Measurements from ENCODE around the gene MTR.

The MTR gene

DNA sequence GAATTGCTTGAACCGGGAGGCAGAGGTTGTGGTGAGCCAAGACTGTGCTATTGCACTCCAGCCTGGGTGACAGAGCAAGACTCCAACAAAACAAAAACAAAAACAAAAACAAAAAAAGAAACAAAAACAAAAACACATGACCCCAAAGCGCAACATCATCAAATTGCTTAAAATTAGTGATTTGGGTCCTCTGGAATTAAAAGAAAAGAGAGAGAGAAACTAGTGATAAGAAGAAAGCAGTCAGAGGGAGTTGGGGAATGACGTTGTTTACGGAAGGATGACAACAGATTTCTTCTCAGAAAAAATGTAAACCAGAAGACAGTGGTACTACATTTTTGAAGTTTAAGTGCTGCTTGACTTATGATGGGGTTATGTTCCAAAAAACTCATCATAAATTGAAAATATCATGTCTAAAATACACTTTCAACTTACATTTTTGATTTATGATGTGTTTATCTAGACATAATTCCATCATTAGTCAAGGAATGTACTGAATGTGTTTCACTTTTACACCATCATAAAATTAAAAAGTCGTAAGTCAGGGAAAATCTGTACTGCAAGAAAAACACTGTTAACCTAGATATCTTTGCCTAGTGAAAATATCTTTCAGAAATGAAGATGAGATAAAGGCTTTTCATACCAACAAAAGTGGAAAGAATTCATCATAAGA is 121.2 kb downstream of the MTR start:
- TF ChIP-seq POLR2A (IDR thresholded peaks at IDR 0.05; ENCODE audit: low read depth, low read length): no peak
- FAIRE-seq (no peak), DNase-seq (ENCODE audit: insufficient read length) (no peak)

GRCh38 chr1:236917448-236917847 is 122.4 kb downstream of the MTR start:
- TF ChIP-seq POLR2A (IDR thresholded peaks at IDR 0.05; ENCODE audit: low read depth, low read length) (no peak), POLR2AphosphoS5 (IDR thresholded peaks at IDR 0.05; ENCODE audit: low read depth, low read length) (no peak), TAF1 (IDR thresholded peaks at IDR 0.05; ENCODE audit: borderline replicate concordance, low read depth, low read length) (no peak)
- DNase-seq (ENCODE audit: insufficient read length) (no peak), FAIRE-seq (no peak)

DNA sequence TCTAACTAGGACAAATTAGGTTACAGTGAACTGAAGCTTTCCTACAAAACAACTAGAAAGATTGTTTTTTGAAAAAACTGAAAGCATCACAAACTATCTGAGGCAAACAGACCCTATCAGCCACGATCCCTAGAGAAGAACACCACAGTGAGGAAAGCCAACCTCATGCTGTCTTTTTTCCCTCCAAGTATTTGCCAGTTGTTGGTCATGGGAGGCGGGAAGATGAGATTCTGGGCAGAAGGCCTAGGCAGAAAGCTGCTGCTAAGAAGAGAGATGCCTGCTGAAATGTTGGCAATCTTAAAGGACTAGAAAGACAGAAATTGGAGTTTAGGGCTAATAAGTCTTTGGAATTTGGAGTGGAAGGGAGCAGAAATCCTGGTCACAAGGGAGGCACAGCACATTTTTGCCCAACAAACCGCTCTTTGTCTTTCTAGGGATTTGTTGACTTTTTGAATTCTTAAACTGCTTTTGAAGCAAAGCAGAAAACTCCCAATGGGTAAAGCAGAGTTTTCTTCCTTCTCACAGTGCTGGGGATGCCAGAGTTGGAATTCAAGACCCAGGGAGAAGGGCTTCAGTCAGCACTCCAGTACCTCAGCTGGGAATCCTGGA is 125.3 kb downstream of the MTR start:
- FAIRE-seq: no peak
- TF ChIP-seq POLR2A (IDR thresholded peaks at IDR 0.05; ENCODE audit: low read depth, low read length) (no peak), TAF1 (IDR thresholded peaks at IDR 0.05; ENCODE audit: borderline replicate concordance, low read depth, low read length) (no peak), POLR2AphosphoS5 (IDR thresholded peaks at IDR 0.05; ENCODE audit: low read depth, low read length) (no peak)

DNA sequence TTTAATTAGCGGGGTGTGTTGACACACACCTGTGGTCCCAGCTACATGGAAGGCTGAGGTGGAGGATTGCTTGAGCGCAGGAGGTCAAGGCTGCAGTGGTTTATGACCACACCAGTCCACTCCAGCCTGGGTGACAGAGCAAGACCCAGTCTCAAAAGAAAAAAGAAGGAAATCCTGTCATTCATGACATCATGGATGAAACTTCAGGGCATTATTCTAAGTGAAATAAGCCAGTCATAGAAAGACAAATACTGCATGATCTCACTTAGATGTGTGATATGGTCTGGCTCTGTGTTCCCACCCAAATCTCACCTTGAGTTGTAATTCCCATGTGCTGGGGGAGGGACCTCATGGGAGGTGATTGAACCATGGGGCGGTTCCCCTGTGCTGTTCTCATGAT is 126.5 kb downstream of the MTR start:
- DNase-seq (ENCODE audit: insufficient read length): no peak
- no peak for TF ChIP-seq POLR2A (IDR thresholded peaks at IDR 0.05; ENCODE audit: low read depth, low read length)
- no peak for TF ChIP-seq POLR2AphosphoS5 (IDR thresholded peaks at IDR 0.05; ENCODE audit: low read depth, low read length)
- no peak for TF ChIP-seq TAF1 (IDR thresholded peaks at IDR 0.05; ENCODE audit: borderline replicate concordance, low read depth, low read length)

More for the DNA sequence above, 125.3 kb downstream of the MTR start:
- DNase-seq (ENCODE audit: insufficient read length): no peak

DNA sequence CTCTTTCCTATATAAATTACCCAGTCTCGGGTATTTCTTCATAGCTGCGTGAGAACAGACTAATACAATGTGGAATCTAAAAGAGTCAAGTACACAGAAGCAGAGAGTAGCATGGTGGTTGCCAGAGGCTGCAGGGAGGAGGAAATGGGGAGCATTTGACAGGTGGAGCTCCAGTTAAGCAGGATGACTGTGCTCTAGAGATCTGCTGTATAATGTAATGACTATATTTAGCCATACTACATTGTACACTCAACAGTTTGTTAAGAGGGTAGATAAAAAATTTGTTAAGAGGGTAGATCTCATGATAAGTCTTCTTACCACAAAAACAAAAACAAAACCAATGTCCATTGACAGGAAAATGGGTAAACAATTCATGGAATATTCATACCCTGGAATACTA is 127.1 kb downstream of the MTR start:
- DNase-seq (ENCODE audit: insufficient read length) (no peak), FAIRE-seq (no peak)
- TF ChIP-seq TAF1 (IDR thresholded peaks at IDR 0.05; ENCODE audit: borderline replicate concordance, low read depth, low read length) (no peak), POLR2A (IDR thresholded peaks at IDR 0.05; ENCODE audit: low read depth, low read length) (no peak), POLR2AphosphoS5 (IDR thresholded peaks at IDR 0.05; ENCODE audit: low read depth, low read length) (no peak)

More for the DNA sequence above, 126.5 kb downstream of the MTR start:
- no peak for FAIRE-seq

GRCh38 chr1:236925386-236925785 is 130.3 kb downstream of the MTR start:
- DNase-seq (ENCODE audit: insufficient read length): no peak
- no peak for TF ChIP-seq POLR2A (IDR thresholded peaks at IDR 0.05; ENCODE audit: low read depth, low read length)
- no peak for TF ChIP-seq TAF1 (IDR thresholded peaks at IDR 0.05; ENCODE audit: borderline replicate concordance, low read depth, low read length)
- TF ChIP-seq POLR2AphosphoS5 (IDR thresholded peaks at IDR 0.05; ENCODE audit: low read depth, low read length): no peak
- FAIRE-seq: no peak

DNA sequence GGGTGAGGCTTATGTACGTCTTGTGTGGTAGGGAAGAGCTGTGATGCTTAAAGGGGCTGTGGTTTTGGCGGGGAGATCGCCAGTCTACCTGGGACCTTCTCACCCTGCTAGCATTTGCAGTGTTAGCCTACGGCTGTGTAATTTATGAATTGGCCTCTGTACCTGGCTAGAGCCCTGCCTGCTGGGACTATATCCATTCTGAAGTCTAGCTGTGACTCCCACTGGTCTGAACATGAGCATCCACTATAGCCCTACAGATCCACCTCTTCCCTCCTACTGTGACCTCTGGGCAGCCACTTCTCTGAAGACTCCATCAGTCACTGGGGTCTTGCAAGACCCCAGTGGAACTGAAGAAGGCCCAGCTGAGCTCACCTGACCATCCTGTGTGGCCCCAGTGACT is 135.4 kb downstream of the MTR start:
- no peak for FAIRE-seq
- TF ChIP-seq POLR2A (IDR thresholded peaks at IDR 0.05; ENCODE audit: low read depth, low read length) (no peak), TAF1 (IDR thresholded peaks at IDR 0.05; ENCODE audit: borderline replicate concordance, low read depth, low read length) (no peak), POLR2AphosphoS5 (IDR thresholded peaks at IDR 0.05; ENCODE audit: low read depth, low read length) (no peak)
- no peak for DNase-seq (ENCODE audit: insufficient read length)

DNA sequence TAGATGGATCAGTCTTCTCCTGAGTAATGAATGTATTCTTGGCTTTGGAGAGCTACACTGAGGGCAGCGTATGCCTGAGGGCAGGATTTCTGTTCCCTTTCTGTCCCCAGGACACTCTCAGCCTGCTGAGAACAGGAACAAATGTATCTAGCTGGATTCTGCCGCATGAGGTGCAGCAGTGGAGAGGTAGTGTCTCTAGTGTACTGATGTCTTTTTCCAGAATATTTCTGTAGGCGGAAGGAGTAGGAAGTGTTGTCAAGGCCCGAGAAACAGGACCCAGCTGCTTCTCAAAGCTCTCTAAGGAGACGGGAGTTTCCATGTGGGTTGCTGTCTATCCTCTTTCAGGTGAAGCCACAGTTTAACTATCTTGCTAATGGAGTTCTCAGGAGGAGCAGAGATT is 143.7 kb downstream of the MTR start:
- no peak for DNase-seq (ENCODE audit: insufficient read length)
- no peak for TF ChIP-seq POLR2AphosphoS5 (IDR thresholded peaks at IDR 0.05; ENCODE audit: low read depth, low read length)
- TF ChIP-seq TAF1 (IDR thresholded peaks at IDR 0.05; ENCODE audit: borderline replicate concordance, low read depth, low read length): no peak
- TF ChIP-seq POLR2A (IDR thresholded peaks at IDR 0.05; ENCODE audit: low read depth, low read length): no peak
- FAIRE-seq: no peak

GRCh38 chr1:236942431-236942830 is 147.3 kb downstream of the MTR start:
- FAIRE-seq: no peak
- no peak for TF ChIP-seq POLR2A (IDR thresholded peaks at IDR 0.05; ENCODE audit: low read depth, low read length)
- TF ChIP-seq TAF1 (IDR thresholded peaks at IDR 0.05; ENCODE audit: borderline replicate concordance, low read depth, low read length): no peak
- no peak for TF ChIP-seq POLR2AphosphoS5 (IDR thresholded peaks at IDR 0.05; ENCODE audit: low read depth, low read length)

GRCh38 chr1:236944556-236944955 is 149.5 kb downstream of the MTR start:
- no peak for DNase-seq (ENCODE audit: insufficient read length)
- TF ChIP-seq POLR2A (IDR thresholded peaks at IDR 0.05; ENCODE audit: low read depth, low read length): no peak
- TF ChIP-seq TAF1 (IDR thresholded peaks at IDR 0.05; ENCODE audit: borderline replicate concordance, low read depth, low read length): no peak
- TF ChIP-seq POLR2AphosphoS5 (IDR thresholded peaks at IDR 0.05; ENCODE audit: low read depth, low read length): no peak
- no peak for FAIRE-seq

More at GRCh38 chr1:236942431-236942830, 147.3 kb downstream of the MTR start:
- no peak for DNase-seq (ENCODE audit: insufficient read length)

DNA sequence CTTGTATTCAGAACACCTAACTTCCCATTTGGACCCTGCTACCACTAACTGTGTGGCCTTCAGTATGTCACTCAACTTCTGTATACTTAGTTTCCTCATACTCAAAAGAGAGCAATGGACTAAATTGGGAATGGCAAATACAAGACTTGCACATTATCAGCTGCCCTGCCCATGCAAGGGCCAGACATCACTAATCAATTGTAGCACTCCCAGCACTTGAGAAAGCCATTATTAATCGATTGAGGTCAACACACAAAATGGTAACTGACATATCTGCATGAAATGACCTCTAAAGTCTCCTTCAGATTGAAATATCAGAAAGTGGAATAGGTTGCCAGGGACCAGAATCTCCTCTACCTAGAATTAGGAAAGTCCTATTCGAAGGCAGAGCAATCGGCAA is 149.9 kb downstream of the MTR start:
- DNase-seq (ENCODE audit: insufficient read length) (no peak), FAIRE-seq (no peak)
- TF ChIP-seq POLR2A (IDR thresholded peaks at IDR 0.05; ENCODE audit: low read depth, low read length): no peak
- TF ChIP-seq TAF1 (IDR thresholded peaks at IDR 0.05; ENCODE audit: borderline replicate concordance, low read depth, low read length): no peak

DNA sequence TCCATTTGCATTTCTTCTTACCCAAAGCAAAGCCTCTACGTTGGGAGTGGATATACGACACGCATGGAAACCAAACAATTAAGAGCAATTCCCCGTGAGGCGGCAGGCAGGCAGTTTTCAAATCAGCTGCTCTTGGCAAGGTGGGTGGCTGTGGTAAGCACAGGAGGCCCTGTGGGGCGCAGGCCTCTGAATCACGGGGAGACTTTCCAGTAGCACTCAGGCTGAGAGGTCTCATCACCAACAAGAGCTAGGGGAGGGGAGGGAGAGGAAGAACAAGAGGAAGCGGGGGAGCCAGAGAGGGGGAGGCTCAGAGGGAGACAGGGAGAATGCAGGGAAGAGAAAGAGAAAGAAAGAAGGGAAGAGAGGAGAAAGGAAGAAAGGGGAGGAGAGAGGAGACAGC is 152.7 kb downstream of the MTR start:
- no peak for FAIRE-seq
- no peak for DNase-seq (ENCODE audit: insufficient read length)
- no peak for TF ChIP-seq POLR2A (IDR thresholded peaks at IDR 0.05; ENCODE audit: low read depth, low read length)
- TF ChIP-seq POLR2AphosphoS5 (IDR thresholded peaks at IDR 0.05; ENCODE audit: low read depth, low read length): no peak
- no peak for TF ChIP-seq TAF1 (IDR thresholded peaks at IDR 0.05; ENCODE audit: borderline replicate concordance, low read depth, low read length)

Measured in GM12892 (cell line).